ENCODE measurements around the gene APLP1.
"Not testable (repeated sequence)": the region's sequence is repeated elsewhere in the genome, so short reads cannot be mapped to it uniquely, and the experiment has no call there.

The APLP1 gene

DNA sequence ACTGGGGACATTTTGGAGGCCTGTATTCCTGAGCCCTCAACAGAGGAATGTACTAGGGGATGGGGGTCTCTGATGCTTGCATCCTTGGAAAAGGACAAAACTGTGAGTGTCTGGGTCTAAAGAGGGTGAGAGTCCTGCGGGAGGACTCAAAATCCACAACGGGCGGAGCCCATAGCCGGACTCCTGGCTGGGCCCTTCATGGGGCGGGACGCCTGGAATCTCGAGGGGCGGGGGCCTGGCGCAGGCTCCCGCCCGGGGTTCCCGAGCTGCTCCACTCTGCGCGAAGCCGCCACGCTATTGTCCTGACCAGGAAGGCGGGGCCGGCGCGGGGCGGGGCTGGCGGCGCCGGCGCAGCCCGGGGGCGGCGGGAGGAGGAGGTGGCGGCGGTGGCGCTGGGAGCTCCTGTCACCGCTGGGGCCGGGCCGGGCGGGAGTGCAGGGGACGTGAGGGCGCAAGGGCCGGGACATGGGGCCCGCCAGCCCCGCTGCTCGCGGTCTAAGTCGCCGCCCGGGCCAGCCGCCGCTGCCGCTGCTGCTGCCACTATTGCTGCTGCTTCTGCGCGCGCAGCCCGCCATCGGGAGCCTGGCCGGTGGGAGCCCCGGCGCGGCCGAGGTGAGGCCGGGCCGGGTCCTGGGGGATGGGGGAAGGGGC, at the start of gene APLP1:
TSS of gene APLP1 (plus strand) at position 403 of the 651 bp plus-strand sequence. CDS start at position 466, 63 bp downstream.
- DNase-seq, result no peak

DNA sequence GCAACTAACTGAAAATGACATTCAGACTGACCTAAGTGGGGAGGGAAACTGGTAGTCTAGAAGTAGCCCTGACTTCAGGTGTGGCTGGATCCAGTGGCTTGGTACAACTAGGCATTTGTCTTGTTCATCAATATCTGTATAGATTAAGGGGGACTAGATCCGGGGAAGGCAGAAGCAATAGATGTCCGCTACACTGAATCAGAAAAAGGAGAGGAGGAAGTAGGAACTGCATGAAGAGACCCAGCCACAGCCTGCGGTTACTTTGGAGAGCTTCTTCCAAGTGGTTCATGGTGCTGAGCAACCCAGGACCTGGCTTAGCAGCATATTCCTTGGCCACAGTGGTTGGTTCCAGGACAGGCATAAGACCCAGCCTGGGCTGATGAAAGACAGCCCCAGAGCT, 45.8 kb upstream of the APLP1 start:
- peak; percentile 32 for DNase-seq

- DNase-seq, result no peak
Observed at GRCh38 chr19:35824150-35824549, 44.2 kb upstream of the APLP1 start.

- no peak for DNase-seq
Observed at GRCh38 chr19:35828692-35829301, 39.6 kb upstream of the APLP1 start.

DNA sequence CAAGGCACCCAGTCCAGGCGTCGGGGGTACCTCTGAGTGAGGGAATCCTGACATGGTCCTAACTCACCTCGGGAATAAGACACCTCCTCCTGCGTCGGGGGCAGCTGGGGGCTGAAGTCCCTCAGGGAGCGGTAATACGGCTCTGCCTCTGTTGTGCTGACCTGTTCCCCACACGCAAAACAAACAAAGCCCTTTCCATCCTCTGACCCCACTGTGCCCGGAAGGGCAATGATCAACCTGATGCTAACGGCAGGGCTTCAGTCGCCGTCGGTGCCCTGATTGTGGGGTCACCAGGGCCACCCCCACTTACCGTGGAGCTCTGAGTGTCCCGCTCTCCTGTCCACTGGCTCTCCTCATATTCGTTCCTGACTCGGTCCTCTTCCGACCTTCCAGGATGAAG, 37.4 kb upstream of the APLP1 start:
- no peak for DNase-seq

DNA sequence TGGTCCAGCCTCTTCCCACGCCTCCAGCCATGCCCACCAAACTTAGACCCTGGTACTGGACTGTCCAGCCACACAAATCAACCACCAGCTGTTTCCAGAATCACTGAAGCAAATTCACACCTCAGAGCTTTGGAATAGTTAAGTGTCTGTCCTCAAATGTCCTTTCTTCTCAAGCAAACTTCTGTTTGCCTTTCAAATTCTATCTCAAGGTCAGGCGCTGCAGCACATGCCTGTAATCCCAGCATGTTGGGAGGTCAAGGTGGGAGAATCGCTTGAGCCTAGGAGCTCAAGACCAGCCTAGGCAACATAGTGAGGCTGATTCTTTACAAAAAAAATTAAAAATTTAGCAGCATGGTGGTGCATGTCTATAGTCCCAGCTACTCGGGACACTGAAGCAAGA, 36.3 kb upstream of the APLP1 start:
- DNase-seq, result no peak

- no peak for DNase-seq
Observed at GRCh38 chr19:35833972-35834371, 34.4 kb upstream of the APLP1 start.

DNA sequence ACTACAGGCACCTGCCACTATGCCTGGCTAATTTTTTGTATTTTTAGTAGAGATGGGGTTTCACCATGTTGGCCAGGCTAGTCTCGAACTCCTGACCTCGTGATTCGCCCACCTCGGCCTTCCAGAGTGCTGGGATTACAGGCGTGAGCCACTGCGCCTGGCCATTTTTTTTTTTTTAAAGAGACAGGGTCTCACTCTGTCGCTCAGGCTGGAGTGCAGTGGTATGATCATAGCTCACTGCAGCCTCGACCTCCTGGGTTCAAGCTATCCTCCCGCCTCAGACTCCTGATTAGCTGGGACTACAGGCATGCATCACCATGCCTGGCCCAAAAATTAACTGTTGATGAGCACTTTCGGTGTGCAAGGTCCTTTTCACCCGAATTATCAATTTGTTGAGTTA, 32.3 kb upstream of the APLP1 start:
- DNase-seq, result not testable (repeated sequence)

DNA sequence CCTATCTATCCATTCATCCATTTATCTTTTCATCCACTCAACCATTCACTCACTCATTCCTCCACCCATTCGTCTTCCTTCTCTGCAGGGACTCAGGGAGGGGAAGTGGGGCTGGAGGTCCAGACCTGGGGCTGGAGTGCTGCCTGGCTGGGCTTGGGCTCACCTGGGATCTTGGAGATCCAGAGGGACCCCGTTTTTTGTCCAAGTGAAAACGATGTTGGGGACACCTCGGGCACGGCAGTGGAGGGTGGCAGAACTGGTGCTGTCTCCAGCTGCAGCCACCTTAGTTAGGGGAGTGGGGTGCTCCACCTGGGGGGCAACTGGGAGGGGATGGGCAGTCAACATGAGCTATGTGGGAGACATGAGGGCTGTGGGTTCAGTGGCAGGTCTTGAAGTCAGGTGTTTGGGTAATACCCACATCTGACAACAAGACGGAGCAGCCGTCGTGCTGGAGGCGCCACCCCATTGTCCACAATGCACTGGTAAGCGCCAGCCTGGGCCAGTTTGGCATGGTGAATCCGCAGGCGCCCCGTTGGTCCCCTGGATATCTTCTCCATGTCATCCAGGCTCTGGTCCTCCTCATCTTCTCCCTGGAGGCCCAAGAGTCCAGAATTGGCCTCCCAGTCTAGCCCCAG, 26.3 kb upstream of the APLP1 start:
- no peak for DNase-seq

- DNase-seq, result no peak
Observed at GRCh38 chr19:35842666-35843272, 25.6 kb upstream of the APLP1 start.

DNA sequence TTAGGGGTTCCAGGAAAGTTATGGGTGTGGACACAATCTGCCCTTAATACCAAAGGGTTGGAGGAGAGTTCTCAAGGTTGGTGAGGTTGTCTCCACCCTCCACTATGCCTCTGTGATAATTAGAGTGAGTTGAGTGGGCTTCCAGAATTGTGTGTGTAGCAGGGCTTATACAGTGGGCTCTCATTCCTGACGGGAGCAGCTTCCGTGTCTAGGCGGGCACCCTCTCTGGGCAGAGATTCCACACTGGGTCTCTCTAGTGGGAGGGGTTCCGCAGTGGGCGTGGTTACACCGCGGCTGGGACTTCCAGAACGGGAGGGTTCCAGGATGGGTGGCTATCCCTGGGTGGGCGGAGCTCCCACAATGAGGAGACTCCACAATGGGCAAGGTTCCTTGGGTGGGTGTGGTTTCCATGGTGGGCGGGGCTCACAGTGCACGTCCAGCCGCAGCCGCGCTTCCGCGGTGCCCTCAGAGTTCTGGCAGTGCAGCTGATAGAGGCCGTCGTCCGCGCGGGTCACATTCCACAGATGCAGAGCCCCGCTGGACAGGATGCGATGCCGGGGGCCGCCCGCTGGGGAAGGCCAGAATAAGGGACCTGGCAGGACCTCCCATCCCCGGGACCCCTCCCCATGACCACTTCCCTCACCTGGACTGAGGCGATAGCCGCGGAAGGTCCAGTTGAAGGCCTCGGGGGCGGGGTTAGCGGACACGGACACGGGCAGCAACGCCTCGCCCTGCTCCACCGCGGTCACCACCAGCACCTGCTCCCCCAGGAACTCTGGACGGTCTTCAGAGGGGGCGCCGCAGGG, 24.5 kb upstream of the APLP1 start:
- DNase-seq, result no peak

GRCh38 chr19:35844482-35845214, 23.7 kb upstream of the APLP1 start:
- no peak for DNase-seq

- no peak for DNase-seq
Observed at GRCh38 chr19:35845215-35846037, 22.9 kb upstream of the APLP1 start.

- no peak for DNase-seq
Observed at GRCh38 chr19:35846038-35846668, 22.2 kb upstream of the APLP1 start.

DNA sequence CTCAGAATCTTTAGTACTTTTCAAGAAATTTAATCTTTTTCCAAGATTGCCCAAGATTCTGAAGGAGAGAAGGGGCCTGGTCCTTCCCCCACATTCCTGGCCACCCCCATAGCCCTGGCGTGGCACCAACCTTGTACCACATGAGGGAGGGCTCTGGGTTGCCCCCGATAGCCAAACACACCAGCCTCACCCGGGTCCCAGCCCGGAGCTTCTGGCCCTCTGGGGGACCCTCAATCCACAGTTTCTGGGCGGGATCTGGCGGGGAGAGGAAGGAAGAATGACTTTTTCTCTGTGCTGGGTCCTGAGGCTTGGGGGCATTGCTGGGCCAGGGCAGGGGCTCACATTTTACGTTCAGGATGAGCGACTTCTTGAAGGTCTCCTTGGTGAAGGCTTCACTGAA, 20.5 kb upstream of the APLP1 start:
- no peak for DNase-seq

DNA sequence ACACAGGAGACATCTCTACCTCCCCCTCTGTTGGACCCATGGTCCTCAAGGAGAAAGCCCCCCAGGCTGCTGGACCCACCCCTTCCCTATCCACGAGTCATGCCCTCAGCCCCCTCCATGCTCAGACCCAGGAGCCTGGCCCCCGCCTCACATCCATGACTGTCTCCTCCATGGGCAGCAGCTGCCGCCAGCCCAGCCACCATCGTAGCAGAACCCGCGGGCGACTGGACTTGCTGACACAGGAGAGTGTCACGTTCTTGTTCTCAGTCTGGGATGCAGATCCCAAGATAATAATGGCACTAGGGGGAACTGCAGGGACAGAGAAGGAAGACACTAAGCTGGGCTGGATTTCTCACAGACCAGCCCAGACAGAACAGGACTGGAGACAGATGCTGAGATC, 19.9 kb upstream of the APLP1 start:
- DNase-seq, result no peak

DNA sequence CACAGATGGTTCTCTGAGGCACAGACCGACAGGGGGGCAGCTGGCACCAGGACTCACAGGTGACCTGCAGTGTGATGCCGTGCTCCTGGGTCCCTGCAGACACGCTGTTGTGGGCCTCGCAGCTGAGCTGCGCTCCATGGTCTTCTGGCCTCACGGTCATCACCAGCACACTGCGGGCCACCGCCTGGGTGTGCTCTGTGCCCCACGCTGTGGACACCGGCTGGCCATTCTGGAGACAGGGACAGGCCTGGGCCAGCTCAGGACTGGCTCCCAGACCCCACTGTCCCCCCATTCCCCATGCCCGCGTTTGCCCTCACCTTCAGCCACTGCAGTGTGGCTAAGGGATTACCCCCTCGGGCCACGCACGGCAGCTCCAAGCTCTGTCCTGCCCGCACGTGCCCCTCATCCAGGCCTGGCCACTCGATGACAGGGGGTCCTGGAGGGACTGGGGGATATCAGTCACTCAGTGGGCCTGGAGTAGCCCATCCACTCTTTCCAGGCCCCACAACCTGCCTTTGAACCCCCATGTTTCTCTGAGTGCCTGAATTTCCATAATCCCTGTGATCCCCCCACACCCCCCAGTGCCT, 19.4 kb upstream of the APLP1 start:
- DNase-seq, result no peak

DNA sequence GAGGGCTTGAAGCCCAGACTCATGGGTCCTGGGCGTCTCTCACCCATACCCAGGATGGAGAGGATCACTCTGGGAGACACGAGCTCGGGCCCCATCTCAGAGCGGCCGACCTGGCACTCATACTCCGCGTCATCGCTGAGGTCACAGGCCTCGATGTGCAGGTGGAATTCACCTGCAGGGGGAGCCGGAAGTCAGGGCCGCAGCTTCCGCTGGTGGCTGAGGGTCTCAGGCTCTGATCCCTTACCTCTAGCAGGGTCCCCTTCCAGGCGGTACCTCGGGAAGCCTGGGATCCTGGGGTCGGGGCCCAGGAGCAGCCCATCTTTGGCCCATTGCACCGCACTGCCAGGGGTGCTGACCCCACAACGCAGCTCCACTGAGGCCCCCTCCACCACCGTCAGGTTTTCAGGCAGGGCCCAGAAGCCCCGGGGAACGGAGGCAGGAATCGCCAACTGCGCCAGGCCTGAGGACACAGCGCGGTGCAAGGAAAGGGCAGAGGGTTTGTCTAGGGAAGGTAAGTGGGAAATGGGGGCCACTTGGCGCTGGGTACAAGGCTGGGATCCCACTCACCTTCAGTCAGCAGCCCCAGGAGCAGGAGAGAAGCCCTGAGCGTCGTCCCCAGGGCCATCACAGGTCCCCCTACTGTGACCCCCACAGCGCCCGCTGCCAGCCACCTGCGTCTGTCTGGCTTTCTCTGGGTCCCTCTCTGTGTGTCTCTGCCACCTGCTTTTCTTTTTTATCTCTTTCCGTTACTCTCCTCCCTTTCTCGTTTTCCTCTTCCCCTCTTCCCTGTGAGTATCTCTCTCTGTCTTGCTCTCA, 17.0 kb upstream of the APLP1 start:
- no peak for DNase-seq

GRCh38 chr19:35852029-35852780, 16.2 kb upstream of the APLP1 start, which contains the start of gene NPHS1:
TSS of gene NPHS1 (minus strand) at chr19:35852504. CDS start at chr19:35851837, 667 bp downstream.
- DNase-seq, result no peak

Measured in SIG-M5 (cell line).